Activated CD4-positive, alpha-beta T cell treated with anti-CD3 and anti-CD28 coated beads for 1 hour (primary cell): Measurements from ENCODE around the gene APOL3.
"Not testable (repeated sequence)": the region's sequence is repeated elsewhere in the genome, so short reads cannot be mapped to it uniquely, and the experiment has no call there.

Source experiments
- DNase-seq: peaks from one replicate; pipeline ENCODE4 v3.0.0-alpha.2; 2020

Gene APOL3

DNA sequence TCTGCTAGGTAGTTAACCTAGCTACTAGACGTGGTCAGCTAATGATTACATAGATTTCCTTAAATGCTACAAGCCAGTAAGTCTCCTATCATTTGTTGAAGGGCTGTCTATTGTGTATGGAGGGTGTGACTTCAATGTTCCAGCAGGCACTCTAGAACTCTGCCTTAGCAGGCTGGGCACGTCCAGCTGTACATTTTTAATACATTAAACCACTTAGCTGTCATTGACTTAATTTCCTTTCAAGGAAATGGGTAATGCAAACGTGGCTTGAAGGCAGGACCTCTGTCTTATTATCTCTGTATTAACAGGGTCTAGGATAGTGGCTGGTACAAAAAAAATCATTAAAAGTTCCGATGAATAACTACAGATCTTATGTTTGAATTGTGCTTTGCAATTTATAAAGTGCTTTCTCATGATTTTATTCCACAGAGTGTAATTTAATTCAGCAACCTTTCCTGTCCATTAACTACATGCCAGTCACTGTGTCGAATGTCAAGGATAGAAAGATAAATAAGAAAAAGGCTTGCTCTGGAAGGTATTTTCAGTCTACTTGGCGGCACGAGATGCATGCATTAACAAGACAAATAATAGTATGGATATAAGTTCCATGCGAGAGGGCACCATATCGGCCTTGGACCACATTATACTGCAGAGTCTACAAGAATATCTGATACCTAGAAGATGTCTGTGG is 60.3 kb downstream of the APOL3 start:
- DNase-seq = no peak

DNA sequence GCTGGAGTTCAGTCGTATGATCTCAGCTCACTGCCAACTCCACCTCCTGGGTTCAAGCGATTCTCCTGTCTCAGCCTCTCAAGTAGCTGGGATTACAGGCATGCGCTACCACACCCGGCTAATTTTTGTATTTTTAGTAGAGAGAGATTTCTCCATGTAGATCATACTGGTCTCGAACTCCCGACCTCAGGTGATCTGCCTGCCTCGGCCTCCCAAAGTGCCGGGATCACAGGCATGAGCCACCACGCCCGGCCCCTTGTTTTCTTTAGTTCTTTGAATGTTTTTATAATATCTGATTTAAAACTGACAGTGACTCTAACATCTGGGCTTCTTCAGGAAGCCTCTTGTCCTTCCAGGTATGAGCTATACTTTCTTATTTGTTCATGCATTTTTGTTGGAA is 61.0 kb downstream of the APOL3 start:
- not testable (repeated sequence) for DNase-seq

DNA sequence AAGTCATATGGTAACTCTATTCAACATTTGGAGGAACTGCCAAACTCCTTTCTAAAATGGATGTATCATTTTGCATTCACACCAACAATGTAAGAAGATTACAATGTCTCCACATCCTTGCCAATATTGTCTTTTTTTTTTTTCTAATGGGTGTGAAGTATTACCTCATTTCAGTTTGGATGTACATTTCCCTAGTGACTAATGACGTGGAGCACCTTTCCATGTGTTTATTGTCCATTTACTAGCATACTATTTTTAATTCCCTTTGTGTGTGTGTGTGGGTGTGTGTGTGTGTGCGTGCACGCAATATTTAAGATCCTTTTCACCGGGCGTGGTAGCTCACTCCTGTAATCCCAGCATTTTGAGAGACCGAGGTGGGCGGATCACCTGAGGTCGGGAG is 62.7 kb downstream of the APOL3 start:
- DNase-seq = no peak

DNA sequence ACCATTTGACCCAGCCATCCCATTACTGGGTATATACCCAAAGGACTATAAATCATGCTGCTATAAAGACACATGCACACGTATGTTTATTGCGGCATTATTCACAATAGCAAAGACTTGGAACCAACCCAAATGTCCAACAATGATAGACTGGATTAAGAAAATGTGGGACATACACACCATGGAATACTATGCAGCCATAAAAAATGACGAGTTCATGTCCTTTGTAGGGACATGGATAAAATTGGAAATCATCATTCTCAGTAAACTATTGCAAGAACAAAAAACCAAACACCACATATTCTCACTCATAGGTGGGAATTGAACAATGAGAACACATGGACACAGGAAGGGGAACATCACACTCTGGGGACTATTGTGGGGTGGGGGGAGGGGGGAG is 69.8 kb downstream of the APOL3 start:
- DNase-seq = not testable (repeated sequence)
